Transverse colon (tissue), 4 donors: Measurements from ENCODE around the gene C10orf105. TPM values are rescaled to one million over a fixed set of nuclear protein-coding genes. Genes with fewer than 3 reads are reported as not detected.

Experiments used
- DNase-seq: peaks from one replicate; pipeline ENCODE4 v3.0.0-alpha.2; 2019
- H3K27ac ChIP-seq, 4 donors: fragments of 200-600 bp; sonication (generic); 2 replicates each; pipeline ENCODE4 v1.5.1; 2016 to 2018; ENCODE audit warnings: inconsistent platforms in 4 of 4
- H3K27me3 ChIP-seq: fragments of 200-600 bp; sonication (generic); 2 replicates; pipeline ENCODE4 v1.5.1; 2017; ENCODE audit warnings: inconsistent platforms
- H3K36me3 ChIP-seq, 4 donors: fragments of 200-600 bp; sonication (generic); 2 replicates each; pipeline ENCODE4 v1.5.1; 2017 to 2019; ENCODE audit warnings: inconsistent platforms in 4 of 4
- H3K4me1 ChIP-seq, 4 donors: fragments of 200-600 bp; sonication (generic); 2 replicates each; pipeline ENCODE4 v1.5.1; 2017 to 2020; ENCODE audit warnings: inconsistent platforms in 4 of 4
- H3K4me3 ChIP-seq, 4 donors: fragments of 200-600 bp; sonication (generic); 1 replicate in 1 of 4; 2 replicates in 3 of 4; pipeline versions ENCODE4 v1.5.1 to v1.6.1; 2017 to 2019; ENCODE audit warnings: inconsistent platforms in 4 of 4
- H3K9me3 ChIP-seq, 2 donors: fragments of 200-600 bp; sonication (generic); 2 replicates each; pipeline ENCODE4 v1.5.1; 2017 to 2019; ENCODE audit warnings: inconsistent platforms in 2 of 2
- CTCF ChIP-seq, 5 experiments: fragments of 200-600 bp in 3 of 5; fragments of 450-650 bp in 2 of 5; sonication (generic) in 3 of 5; IDR thresholded peaks; 1 replicate in 2 of 5; 2 replicates in 3 of 5; pipeline ENCODE4 v1.5.1; 2016 to 2017; ENCODE audit warnings: antibody characterized with exemption in 5 of 5, inconsistent platforms in 3 of 5, mild to moderate bottlenecking in 2 of 5, moderate library complexity in 1 of 5
- EP300 ChIP-seq: sonication (generic); formaldehyde crosslinking; IDR thresholded peaks from one replicate; pipeline ENCODE4 v1.6.1; 2017; ENCODE audit warnings: antibody characterized with exemption, low read depth
- POLR2A ChIP-seq: fragments of 450-650 bp; IDR thresholded peaks from one replicate; pipeline ENCODE4 v1.6.1; 2016; ENCODE audit warnings: antibody characterized with exemption, mild to moderate bottlenecking, moderate library complexity
- POLR2AphosphoS5 ChIP-seq, 3 donors: sonication (generic); formaldehyde crosslinking; IDR thresholded peaks; one replicate each; pipeline ENCODE4 v1.6.1; 2016; ENCODE audit warnings: antibody characterized with exemption in 3 of 3
- WGBS, 2 donors: methylation state at CpG; one replicate each; pipeline ENCODE4 v1.1.5; 2018; ENCODE audit warnings: low coverage in 1 of 2; 5-methylcytosine and 5-hydroxymethylcytosine counted together
- in situ Hi-C, 4 donors: fragments of 200-750 bp; cut with MboI; loops; one replicate each; pipeline versions ENCODE4 v1.15.0 to v1.15.1; 2017; ENCODE audit warnings: low sequenced_read_pairs in 3 of 4, low pct_ligation_motif_present in 1 of 4, low pct_unique_long_range_greater_than_20kb in 1 of 4
- intact Hi-C: fragments of 100-400 bp; cut with DNase I; formaldehyde crosslinking; loops from one replicate; pipeline ENCODE4 v1.15.1; 2023; ENCODE audit warnings: low total_unique reads
- total RNA-seq, 4 donors: library from RNA; depleted of rRNA; stranded (reverse); fragments of >200 nt; gene quantifications; one replicate each; pipeline ENCODE4 v1.1.0, GENCODE V29; 2016

C10orf105 gene
- total RNA-seq, 4 donors from 2014 or later: 0.16 TPM; not detected in 3

GRCh38 chr10:71750986-71751385 lies 31.4 kb upstream of the C10orf105 start:
- peak overlapping the region; percentile 36 to 91 (median 82) for H3K27ac ChIP-seq
- H3K27me3 ChIP-seq: no peaks in the 10 kb centered on the region
- H3K9me3 ChIP-seq: no peaks in the 10 kb centered on the region
- no peak overlapping the region for H3K4me3 ChIP-seq
- H3K36me3 ChIP-seq: no peaks in the 10 kb centered on the region
- in situ Hi-C loops (no loop called here), intact Hi-C loops (no loop called here)
- TF ChIP-seq CTCF (IDR thresholded peaks at IDR 0.05) (no peak), POLR2AphosphoS5 (IDR thresholded peaks at IDR 0.05) (no peak), POLR2A (no peak), EP300 (no peak)
- WGBS, 2 donors: 86% methylated on average over 5 of the region's 5 CpGs; no CpG with 5 or more reads in 1 of the 2 donors
- peaks cover 53 to 82% (median 61%) of the 10 kb centered on the region in 4 donors for H3K4me1 ChIP-seq
- DNase-seq: no peak

- no peak for DNase-seq
- no peaks in the 10 kb centered on the region for H3K9me3 ChIP-seq
- H3K27me3 ChIP-seq: no peaks in the 10 kb centered on the region
- no peak overlapping the region for H3K4me3 ChIP-seq
- no peak for TF ChIP-seq POLR2A
- TF ChIP-seq EP300: no peak
- no peak for TF ChIP-seq CTCF (IDR thresholded peaks at IDR 0.05)
- TF ChIP-seq POLR2AphosphoS5 (IDR thresholded peaks at IDR 0.05): no peak
- H3K4me1 ChIP-seq: peaks cover 56 to 75% (median 64%) of the 10 kb centered on the region in 4 donors
- in situ Hi-C loops (no loop called here), intact Hi-C loops (no loop called here)
- WGBS, 2 donors: 81% methylated on average over 15 of the region's 15 CpGs; no CpG with 5 or more reads in 1 of the 2 donors
- peak overlapping the region; percentile 83 to 91 (median 84) for H3K27ac ChIP-seq
- H3K36me3 ChIP-seq: no peaks in the 10 kb centered on the region
These were observed 30.7 kb upstream of the C10orf105 start for GRCh38 chr10:71750124-71750841.

GRCh38 chr10:71749396-71749795 lies 29.8 kb upstream of the C10orf105 start:
- H3K4me3 ChIP-seq: no peak overlapping the region
- no peaks in the 10 kb centered on the region for H3K9me3 ChIP-seq
- H3K27me3 ChIP-seq: no peaks in the 10 kb centered on the region
- H3K36me3 ChIP-seq: no peaks in the 10 kb centered on the region
- H3K27ac ChIP-seq: peak overlapping the region; percentile 83 to 91 (median 84)
- H3K4me1 ChIP-seq: peaks cover 54 to 69% (median 63%) of the 10 kb centered on the region in 4 donors
- DNase-seq: no peak
- no peak for TF ChIP-seq EP300
- no peak for TF ChIP-seq POLR2A
- no peak for TF ChIP-seq CTCF (IDR thresholded peaks at IDR 0.05)
- TF ChIP-seq POLR2AphosphoS5 (IDR thresholded peaks at IDR 0.05): no peak
- 87% methylated on average over 4 of the region's 4 CpGs; no CpG with 5 or more reads in 1 of the 2 donors for WGBS, 2 donors
- intact Hi-C loops (no loop called here), in situ Hi-C loops (no loop called here)

- H3K9me3 ChIP-seq: no peaks in the 10 kb centered on the region
- no peak overlapping the region for H3K4me3 ChIP-seq
- peak; percentile 80 for DNase-seq
- TF ChIP-seq POLR2A (peak; percentile 37), CTCF (IDR thresholded peaks at IDR 0.05) (peak in 2 of 5 experiments; percentile 38 to 45), EP300 (no peak), POLR2AphosphoS5 (IDR thresholded peaks at IDR 0.05) (peak in 1 of 3 donors; percentile 62)
- intact Hi-C loops (no loop called here), in situ Hi-C loops (no loop called here)
- no peaks in the 10 kb centered on the region for H3K27me3 ChIP-seq
- H3K4me1 ChIP-seq: peaks cover 48 to 66% (median 58%) of the 10 kb centered on the region in 4 donors
- H3K27ac ChIP-seq: peak overlapping the region; percentile 83 to 91 (median 84)
- no peaks in the 10 kb centered on the region for H3K36me3 ChIP-seq
- 26% methylated on average over 15 of the region's 15 CpGs; no CpG with 5 or more reads in 1 of the 2 donors for WGBS, 2 donors
These were observed 29.2 kb upstream of the C10orf105 start for GRCh38 chr10:71748671-71749191.
